AG20443 (cell line): ENCODE measurements around the gene GPC5.
"Not testable (repeated sequence)": the region's sequence is repeated elsewhere in the genome, so short reads cannot be mapped to it uniquely, and the experiment has no call there.

Experiments used
- DNase-seq: peaks from one replicate; pipeline ENCODE4 v3.0.0; 2012; ENCODE audit warnings: low spot score, mixed read lengths

GPC5 gene

DNA sequence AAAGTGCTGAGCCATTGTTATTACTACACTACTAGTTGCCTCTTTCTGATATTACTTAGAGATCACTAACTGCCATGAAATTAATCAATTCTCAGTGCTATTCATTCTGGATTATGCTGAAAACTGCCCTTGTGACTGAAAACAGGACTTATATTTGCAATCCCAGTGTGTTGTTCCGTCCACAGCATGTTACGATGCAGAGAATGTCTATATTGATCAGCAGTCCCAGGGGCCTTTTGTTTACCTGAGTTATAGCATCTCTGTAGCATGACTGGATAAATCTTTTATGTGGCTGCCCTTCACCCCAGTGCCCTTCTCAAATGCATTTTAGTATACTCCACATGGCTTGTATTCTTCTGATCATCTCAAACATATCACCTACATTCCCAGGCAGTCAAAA is 251.0 kb downstream of the GPC5 start:
- DNase-seq = no peak

DNA sequence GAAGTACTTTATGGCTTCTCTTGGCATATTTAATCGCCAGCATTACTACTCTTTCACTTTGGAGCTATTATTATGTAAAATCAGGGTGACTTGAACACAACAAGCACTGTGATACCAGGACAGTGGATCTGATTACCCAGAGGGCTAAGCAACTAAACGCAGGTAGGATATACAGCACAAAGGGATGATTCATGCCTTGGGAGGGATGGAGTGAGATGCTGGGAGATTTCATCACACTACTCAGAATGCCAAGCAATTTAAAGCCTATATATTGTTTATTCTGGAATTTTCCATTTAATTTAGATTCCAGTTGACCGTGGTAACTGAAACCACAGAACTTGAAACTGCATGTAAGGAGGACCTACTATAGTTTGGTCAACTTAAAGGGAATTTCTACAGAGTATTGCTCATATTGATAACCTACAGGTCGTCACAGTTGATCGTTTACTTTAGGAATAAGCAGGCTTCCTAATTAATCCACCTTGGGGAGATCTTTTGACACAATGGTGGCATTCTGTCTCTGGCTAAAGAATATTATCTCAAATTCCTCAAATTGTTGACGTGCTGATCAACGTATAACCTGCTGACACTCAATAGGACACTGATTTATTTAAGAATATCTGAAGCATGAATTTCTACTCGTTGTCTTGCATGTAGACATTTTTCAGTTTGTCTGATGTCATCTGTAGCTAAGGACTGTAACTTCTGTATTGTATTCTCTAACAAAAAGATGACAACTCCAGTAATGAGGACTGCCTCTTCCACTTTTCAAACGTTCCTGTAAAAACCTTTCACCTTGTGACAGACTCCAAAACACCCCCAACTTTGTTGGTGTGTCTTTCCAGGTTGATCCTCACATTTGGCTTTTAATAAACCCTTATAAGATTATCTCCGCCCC is 254.2 kb downstream of the GPC5 start:
- DNase-seq = no peak

- no peak for DNase-seq
Measured at GRCh38 chr13:91655731-91656130, 257.3 kb downstream of the GPC5 start.

DNA sequence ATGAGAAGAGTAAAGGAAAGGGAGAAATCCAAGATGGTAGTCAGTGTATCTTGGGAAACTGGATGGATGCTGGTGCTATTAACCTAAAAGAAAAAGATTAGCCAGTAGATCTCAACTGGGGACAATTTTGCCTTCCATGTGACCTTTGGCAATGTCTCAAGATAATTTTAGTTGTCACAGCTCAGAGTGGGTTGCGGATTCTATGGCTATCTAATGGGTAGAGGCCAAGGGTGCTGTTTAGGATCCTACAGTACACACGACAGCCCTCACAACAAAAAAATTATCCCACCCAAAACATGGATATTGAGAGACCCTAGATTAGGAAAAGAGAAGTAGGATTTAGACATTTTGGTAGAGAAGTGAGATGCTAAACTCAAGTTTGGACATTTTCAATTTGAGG is 258.9 kb downstream of the GPC5 start:
- no peak for DNase-seq

DNA sequence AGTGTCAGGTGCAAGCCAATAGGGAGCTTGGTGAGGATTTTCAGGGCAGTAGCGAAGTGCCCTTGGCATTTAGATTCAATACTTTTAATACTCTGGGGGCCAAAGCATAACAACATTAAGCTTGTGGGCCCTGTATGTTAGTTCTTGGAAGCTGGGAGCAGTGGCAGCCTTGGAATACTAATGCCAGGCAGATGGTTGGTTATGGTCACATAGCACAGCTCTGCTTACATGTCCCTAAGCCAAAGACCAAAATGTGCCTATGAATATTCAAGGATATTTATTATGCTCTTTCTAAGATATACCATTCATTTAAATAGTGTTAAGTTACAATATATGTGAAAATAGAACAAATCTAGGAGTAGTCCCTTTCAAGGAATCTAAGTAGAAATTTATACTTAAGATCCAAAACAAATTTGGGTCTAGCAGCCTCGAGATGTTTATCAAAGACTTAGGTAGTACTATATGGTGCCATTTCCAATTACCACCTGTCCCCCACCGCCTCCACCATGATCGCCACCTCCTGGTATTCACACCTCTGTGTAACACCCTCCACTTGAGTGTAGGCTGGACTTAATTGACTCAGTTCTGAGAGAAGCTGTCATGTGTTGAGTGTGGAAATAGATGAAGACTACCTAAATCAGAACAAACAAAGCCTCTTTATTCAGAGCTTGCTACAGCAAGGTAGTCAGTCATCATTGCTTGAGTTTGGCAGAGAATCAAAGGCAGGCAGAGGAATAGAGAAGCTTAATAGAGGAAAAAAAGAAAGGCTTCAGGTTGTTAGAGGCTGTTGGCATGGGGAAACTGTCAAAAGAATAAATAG is 261.0 kb downstream of the GPC5 start:
- no peak for DNase-seq

DNA sequence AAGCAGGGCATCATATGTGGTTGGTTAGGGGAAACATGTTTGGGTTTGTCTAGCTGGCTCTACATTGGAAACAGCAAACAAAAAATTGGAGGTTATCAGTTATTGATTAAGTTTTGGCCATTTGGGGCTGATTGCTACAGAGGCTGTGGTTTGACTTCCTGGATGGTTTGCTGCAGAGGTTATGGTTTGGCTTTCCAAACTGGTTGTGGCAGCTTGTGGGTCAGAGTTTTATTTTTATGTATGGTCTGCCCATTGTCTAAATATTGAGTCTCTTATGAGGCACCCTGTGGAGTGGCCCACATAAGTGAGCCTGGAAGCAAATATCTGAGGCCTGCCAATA is 261.6 kb downstream of the GPC5 start:
- no peak for DNase-seq

GRCh38 chr13:91661692-91662490 is 263.5 kb downstream of the GPC5 start:
- DNase-seq = no peak

GRCh38 chr13:91664039-91664438 is 265.6 kb downstream of the GPC5 start:
- no peak for DNase-seq

DNA sequence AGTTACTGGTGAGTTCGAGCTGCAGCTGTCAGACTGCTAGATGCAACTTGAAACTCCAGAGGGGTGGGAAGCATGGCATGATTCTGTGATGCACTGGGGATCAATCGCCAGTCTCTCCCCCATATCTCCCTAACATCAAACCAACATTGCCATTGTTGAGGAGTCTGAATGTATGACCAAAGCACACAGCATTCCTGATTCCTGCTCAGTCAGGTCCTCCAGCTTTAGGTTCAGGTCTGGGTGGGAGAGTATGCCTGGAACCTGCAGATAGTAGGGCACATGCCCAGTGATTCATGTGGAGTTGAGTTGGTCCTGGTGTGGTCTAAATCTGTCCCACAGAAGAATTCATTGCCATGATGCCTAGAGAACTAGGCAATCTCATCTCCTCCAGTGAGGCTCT is 269.1 kb downstream of the GPC5 start:
- no peak for DNase-seq

GRCh38 chr13:91668866-91669495 is 270.6 kb downstream of the GPC5 start:
- DNase-seq = no peak

DNA sequence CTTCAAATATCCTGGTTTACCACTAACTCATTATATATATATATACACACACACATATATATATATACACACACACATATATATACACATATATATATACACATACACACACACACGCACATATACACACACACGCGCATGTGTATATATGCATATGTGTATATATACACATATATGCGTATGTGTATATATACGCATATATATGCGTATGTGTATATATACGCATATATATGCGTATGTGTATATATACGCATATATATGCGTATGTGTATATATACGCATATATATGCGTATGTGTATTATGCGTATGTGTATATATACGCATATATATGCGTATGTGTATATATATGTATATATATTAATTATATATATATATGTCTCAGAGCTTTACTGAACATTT is 275.9 kb downstream of the GPC5 start:
- not testable (repeated sequence) for DNase-seq

GRCh38 chr13:91684746-91685145 is 286.3 kb downstream of the GPC5 start:
- DNase-seq = no peak

- DNase-seq = no peak
Measured at GRCh38 chr13:91690944-91691343, 292.5 kb downstream of the GPC5 start.

DNA sequence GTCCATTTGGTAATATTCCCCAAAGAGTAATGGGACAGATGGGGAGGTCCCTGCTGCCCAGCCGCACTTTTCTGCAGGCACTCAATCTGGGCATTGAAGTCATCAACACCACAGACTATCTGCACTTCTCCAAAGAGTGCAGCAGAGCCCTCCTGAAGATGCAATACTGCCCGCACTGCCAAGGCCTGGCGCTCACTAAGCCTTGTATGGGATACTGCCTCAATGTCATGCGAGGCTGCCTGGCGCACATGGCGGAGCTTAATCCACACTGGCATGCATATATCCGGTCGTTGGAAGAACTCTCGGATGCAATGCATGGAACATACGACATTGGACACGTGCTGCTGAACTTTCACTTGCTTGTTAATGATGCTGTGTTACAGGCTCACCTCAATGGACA is 295.0 kb downstream of the GPC5 start:
- no peak for DNase-seq

GRCh38 chr13:91698308-91698707 is 299.9 kb downstream of the GPC5 start:
- DNase-seq = no peak

GRCh38 chr13:91698767-91699166 is 300.3 kb downstream of the GPC5 start:
- DNase-seq = no peak

GRCh38 chr13:91699863-91700262 is 301.4 kb downstream of the GPC5 start:
- no peak for DNase-seq

GRCh38 chr13:91701975-91702374 is 303.6 kb downstream of the GPC5 start:
- no peak for DNase-seq

GRCh38 chr13:91702411-91702810 is 304.0 kb downstream of the GPC5 start:
- no peak for DNase-seq

DNA sequence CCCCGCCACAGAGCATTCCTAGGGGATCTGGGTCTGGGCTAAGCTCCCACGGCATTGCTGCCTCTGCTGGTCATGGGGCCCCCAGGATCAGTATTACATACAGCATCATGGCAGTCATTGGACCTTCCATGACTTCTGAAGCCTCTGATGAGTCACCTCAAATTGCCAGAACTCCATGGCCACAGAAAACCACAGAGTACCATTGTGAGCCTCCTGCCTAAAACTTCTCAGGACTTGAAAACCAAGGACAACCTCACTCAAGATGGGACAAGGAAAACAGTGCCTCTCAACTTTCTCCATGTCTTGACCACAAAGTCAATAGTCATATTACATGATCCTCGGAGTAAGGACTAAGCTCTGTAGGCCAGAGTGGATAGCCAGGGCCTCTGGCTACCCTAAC is 306.0 kb downstream of the GPC5 start:
- DNase-seq = no peak

DNA sequence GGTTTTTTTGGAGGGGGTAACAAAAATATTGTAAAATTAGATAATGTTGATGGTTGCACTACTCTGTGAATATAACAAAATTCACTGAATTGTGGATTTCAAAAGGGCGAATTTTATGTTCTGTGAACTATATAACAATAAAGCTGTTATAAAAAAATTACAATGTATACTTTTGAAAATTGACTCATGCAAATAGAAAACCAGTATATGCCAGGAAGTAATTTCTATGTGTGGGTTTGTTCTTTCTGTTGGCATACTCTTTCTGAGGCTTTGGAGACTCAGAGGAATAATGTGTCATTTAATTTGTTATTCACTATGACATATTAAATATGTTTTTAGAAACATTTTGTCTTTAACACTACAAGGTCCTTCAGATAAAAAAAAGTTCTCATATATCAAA is 310.1 kb downstream of the GPC5 start:
- no peak for DNase-seq

DNA sequence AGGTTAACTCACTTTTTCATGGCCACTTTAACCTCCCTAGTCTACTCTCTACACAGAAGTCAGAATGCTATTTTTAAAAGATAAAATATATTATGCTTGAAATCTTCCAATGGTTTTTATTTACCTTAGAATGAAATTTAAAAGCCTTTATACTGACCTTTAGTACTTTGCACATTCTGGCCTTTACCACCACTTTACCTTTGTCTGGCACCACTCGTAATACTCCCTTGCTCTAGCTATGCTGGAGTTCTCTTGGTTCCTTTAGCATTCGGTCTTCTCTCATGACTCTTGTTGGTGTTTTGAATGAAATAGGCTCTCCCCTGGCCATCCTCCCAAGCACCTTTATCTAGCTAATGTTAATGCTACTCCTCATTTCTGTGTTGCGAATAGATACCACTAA is 310.8 kb downstream of the GPC5 start:
- no peak for DNase-seq
